H1 (cell line): ENCODE measurements around the gene CCDC13. TPM values are rescaled to one million over a fixed set of nuclear protein-coding genes. Genes with fewer than 3 reads are reported as not detected.

Source experiments
- CTCF ChIA-PET: fragments of 300-600 bp; sonication (Branson Sonifier 250); formaldehyde crosslinking; loops from one replicate; lab custom pipeline; 2021; ENCODE audit not compliant: partially characterized antibody; lab: Charles Lee
- POLR2A ChIA-PET: fragments of 300-600 bp; sonication (Branson Sonifier 250); formaldehyde crosslinking; loops from one replicate; lab custom pipeline; 2021; ENCODE audit warnings: inconsistent platforms; ENCODE audit not compliant: partially characterized antibody; lab: Charles Lee
- DNase-seq, 2 experiments: peaks; one replicate each; pipeline versions ENCODE4 v3.0.0 to v3.0.0-alpha.2; 2010 to 2022; ENCODE audit warnings: low spot score in 2 of 2, low read depth in 1 of 2, mixed read lengths in 1 of 2
- FAIRE-seq: peaks from 2 replicates; lab custom pipeline; 2011; peaks lifted over from hg19 to GRCh38; lab: Jason Lieb, UNC
- H2AFZ ChIP-seq: 2 replicates; pipeline ENCODE4 v1.8.1; 2012; ENCODE audit warnings: low read length, inconsistent platforms
- H2AK5ac ChIP-seq: 2 replicates; pipeline ENCODE4 v1.6.1; 2013; ENCODE audit warnings: low read depth, low read length
- H2BK120ac ChIP-seq: replicated peaks from 2 replicates; pipeline ENCODE3; 2013; ENCODE audit warnings: low read depth, low read length, inconsistent platforms
- H2BK12ac ChIP-seq: 2 replicates; pipeline ENCODE4 v1.6.1; 2013; ENCODE audit warnings: low read depth, low read length
- H2BK15ac ChIP-seq: 2 replicates; pipeline ENCODE4 v1.6.1; 2013; ENCODE audit warnings: low read length
- H2BK20ac ChIP-seq: 2 replicates; pipeline ENCODE4 v1.6.1; 2013; ENCODE audit warnings: low read length
- H2BK5ac ChIP-seq: 2 replicates; pipeline ENCODE4 v1.6.1; 2013; ENCODE audit warnings: low read depth, low read length
- H3K14ac ChIP-seq: 2 replicates; pipeline ENCODE4 v1.6.1; 2013; ENCODE audit warnings: inconsistent platforms; ENCODE audit not compliant: insufficient read length
- H3K18ac ChIP-seq: 2 replicates; pipeline ENCODE4 v1.6.1; 2013; ENCODE audit warnings: low read length; ENCODE audit errors: extremely low read depth
- H3K23ac ChIP-seq: 2 replicates; pipeline ENCODE4 v1.6.1; 2013; ENCODE audit warnings: inconsistent platforms; ENCODE audit not compliant: insufficient read length
- H3K23me2 ChIP-seq: 2 replicates; pipeline ENCODE4 v1.6.1; 2013; ENCODE audit warnings: low read depth, low read length
- H3K27ac ChIP-seq: 2 replicates; pipeline ENCODE4 v1.6.1; 2011; ENCODE audit warnings: low read depth, low read length, inconsistent platforms
- H3K27me3 ChIP-seq, 4 experiments: replicated peaks in 1 of 4; 1 replicate in 1 of 4; 2 replicates in 3 of 4; pipeline versions ENCODE4 v1.6.1 to v1.8.1; 2011 to 2013; ENCODE audit warnings: low read length in 3 of 4, mild to moderate bottlenecking in 3 of 4, inconsistent platforms in 2 of 4, mixed read lengths in 2 of 4, moderate library complexity in 1 of 4; ENCODE audit not compliant: control insufficient read depth in 3 of 4, insufficient read depth in 3 of 4; ENCODE audit errors: extremely low read depth in 1 of 4
- H3K36me3 ChIP-seq, 4 experiments: 2 replicates each; pipeline versions ENCODE4 v1.6.1 to v1.8.1; 2011 to 2013; ENCODE audit warnings: mild to moderate bottlenecking in 4 of 4, low read length in 3 of 4, moderate library complexity in 2 of 4, control low read depth in 1 of 4, inconsistent platforms in 1 of 4; ENCODE audit not compliant: insufficient read depth in 4 of 4, control insufficient read depth in 2 of 4
- H3K4ac ChIP-seq: replicated peaks from 2 replicates; pipeline ENCODE3; 2013; ENCODE audit warnings: low read length, low read depth, mixed read lengths, inconsistent platforms; ENCODE audit not compliant: insufficient read length
- H3K4me1 ChIP-seq, 4 experiments: replicated peaks in 1 of 4; 1 replicate in 1 of 4; 2 replicates in 3 of 4; pipeline versions ENCODE4 v1.6.1 to v1.8.1; 2011 to 2013; ENCODE audit warnings: low read length in 3 of 4, inconsistent platforms in 2 of 4, mixed read lengths in 1 of 4; ENCODE audit not compliant: insufficient read depth in 4 of 4, control insufficient read depth in 3 of 4
- H3K4me2 ChIP-seq, 2 experiments: 2 replicates each; pipeline versions ENCODE4 v1.6.1 to v1.8.1; 2011 to 2013; ENCODE audit warnings: low read depth in 2 of 2, low read length in 2 of 2, control low read depth in 1 of 2, inconsistent platforms in 1 of 2, mild to moderate bottlenecking in 1 of 2; ENCODE audit not compliant: insufficient read depth in 1 of 2
- H3K4me3 ChIP-seq, 4 experiments: fragments of 200-600, 300-600 bp in 1 of 4; sonication (generic), shearing (Covaris generic), sonication (Bioruptor Twin) in 1 of 4; 2 replicates each; pipeline versions ENCODE4 v1.5.1 to v1.8.1; 2011 to 2016; ENCODE audit warnings: low read length in 4 of 4, low read depth in 3 of 4, control low read depth in 2 of 4, inconsistent platforms in 2 of 4, mild to moderate bottlenecking in 2 of 4, mixed read lengths in 1 of 4, moderate library complexity in 1 of 4; ENCODE audit not compliant: insufficient read depth in 2 of 4; ENCODE audit errors: extremely low read depth in 1 of 4
- H3K56ac ChIP-seq: replicated peaks from 2 replicates; pipeline ENCODE3; 2013; ENCODE audit warnings: low read depth, mild to moderate bottlenecking, mixed read lengths, low read length, inconsistent platforms; ENCODE audit not compliant: insufficient read length
- H3K79me1 ChIP-seq: 2 replicates; pipeline ENCODE4 v1.6.1; 2013; ENCODE audit warnings: low read depth, low read length, control low read depth
- H3K79me2 ChIP-seq, 2 experiments: 2 replicates each; pipeline versions ENCODE4 v1.6.1 to v1.8.1; 2012 to 2013; ENCODE audit warnings: low read length in 2 of 2, mild to moderate bottlenecking in 2 of 2, inconsistent platforms in 1 of 2; ENCODE audit not compliant: insufficient read depth in 2 of 2, control insufficient read depth in 1 of 2
- H3K9ac ChIP-seq, 4 experiments: replicated peaks in 1 of 4; 1 replicate in 1 of 4; 2 replicates in 3 of 4; pipeline versions ENCODE4 v1.6.1 to v1.8.1; 2011 to 2013; ENCODE audit warnings: low read depth in 3 of 4, low read length in 3 of 4, control low read depth in 2 of 4, mild to moderate bottlenecking in 2 of 4, moderate library complexity in 2 of 4, inconsistent platforms in 1 of 4; ENCODE audit errors: extremely low read depth in 1 of 4
- H3K9me3 ChIP-seq, 2 experiments: 2 replicates each; pipeline versions ENCODE4 v1.6.1 to v1.8.1; 2012 to 2013; ENCODE audit warnings: mild to moderate bottlenecking in 2 of 2, moderate library complexity in 2 of 2, control low read depth in 1 of 2, inconsistent platforms in 1 of 2, low read depth in 1 of 2, low read length in 1 of 2, mixed read lengths in 1 of 2; ENCODE audit not compliant: insufficient read depth in 2 of 2
- H4K20me1 ChIP-seq, 2 experiments: replicated peaks in 1 of 2; 2 replicates each; pipeline versions ENCODE3 to v1.8.1; 2011 to 2013; ENCODE audit warnings: inconsistent platforms in 2 of 2, low read length in 2 of 2, mild to moderate bottlenecking in 1 of 2; ENCODE audit not compliant: insufficient read depth in 2 of 2, control insufficient read depth in 1 of 2
- H4K5ac ChIP-seq: 2 replicates; pipeline ENCODE4 v1.6.1; 2013; ENCODE audit warnings: low read length, low read depth, mixed read lengths, inconsistent platforms; ENCODE audit not compliant: insufficient read length
- H4K8ac ChIP-seq: 2 replicates; pipeline ENCODE4 v1.8.0; 2013; ENCODE audit warnings: mild to moderate bottlenecking, moderate library complexity, low read length, inconsistent platforms; ENCODE audit not compliant: insufficient read depth; ENCODE audit errors: extremely low read depth
- H4K91ac ChIP-seq: replicated peaks from 2 replicates; pipeline ENCODE3; 2013; ENCODE audit warnings: low read length, mixed read lengths, inconsistent platforms; ENCODE audit not compliant: insufficient read length
- CHD2 ChIP-seq: IDR thresholded peaks from 2 replicates; pipeline ENCODE4 v1.6.1; 2012; ENCODE audit warnings: low read length, improper control_type of control experiment
- EZH2 ChIP-seq: fragments of 200-600 bp; sonication (generic); IDR thresholded peaks from 2 replicates; pipeline ENCODE4 v1.7.1; 2012; ENCODE audit warnings: low read depth, mild to moderate bottlenecking, moderate library complexity, low read length, inconsistent platforms; ENCODE audit not compliant: severe bottlenecking
- KDM1A ChIP-seq: fragments of 200-600, 300-600 bp; sonication (generic); IDR thresholded peaks from 2 replicates; pipeline ENCODE4 v1.7.1; 2016; ENCODE audit warnings: mild to moderate bottlenecking, low read length, borderline replicate concordance
- RFX5 ChIP-seq: IDR thresholded peaks from 2 replicates; pipeline ENCODE4 v1.6.1; 2011; ENCODE audit warnings: low read depth, low read length, improper control_type of control experiment, borderline replicate concordance
- SP4 ChIP-seq: IDR thresholded peaks from 2 replicates; pipeline ENCODE4 v1.6.1; 2012; ENCODE audit warnings: low read length, inconsistent platforms
- SRF ChIP-seq: IDR thresholded peaks from 2 replicates; pipeline ENCODE4 v1.6.1; 2011; ENCODE audit warnings: mild to moderate bottlenecking, low read depth, low read length, moderate library complexity
- ZNF274 ChIP-seq: IDR thresholded peaks from 2 replicates; pipeline ENCODE4 v1.7.0; 2012; ENCODE audit warnings: low read length, borderline replicate concordance; ENCODE audit errors: extremely low read depth
- whole genome bisulfite sequencing, 2 experiments: shearing (Covaris generic) in 1 of 2; methylation state at CpG; one replicate each; pipeline versions ENCODE4 v1.1.6 to v1.1.7; 2013 to 2015; ENCODE audit warnings: low lambda C conversion rate in 2 of 2, mixed read lengths in 2 of 2, inconsistent platforms in 1 of 2, low coverage in 1 of 2, missing lambda C conversion rate in 1 of 2; ENCODE audit not compliant: insufficient replicate concordance in 2 of 2, insufficient coverage in 1 of 2, insufficient read length in 1 of 2; ENCODE audit errors: extremely low coverage in 1 of 2, missing lambda C conversion rate in 1 of 2; 5-methylcytosine and 5-hydroxymethylcytosine counted together
- polyA plus RNA-seq, 7 experiments: library from polyadenylated mRNA; depleted of rRNA in 3 of 7; stranded (reverse) in 5 of 7; unstranded in 2 of 7; fragments of >200 nt in 5 of 7; fragments of 200-250 nt in 2 of 7; gene quantifications; 1 replicate in 5 of 7; 2 replicates in 1 of 7; 4 replicates in 1 of 7; pipeline versions ENCODE4 v1.2.1 to v1.2.3, GENCODE V29; 2011 to 2013; ENCODE audit warnings: missing spikeins in 2 of 7, mixed read lengths in 2 of 7
- total RNA-seq: library from RNA; stranded (reverse); fragmentation: NEBNext Ultra II Directional; extraction: Animal tissue kit (Norgen Biotek cat#: 25700); gene quantifications from 2 replicates; pipeline ENCODE4 v1.2.1, GENCODE V29; 2021
- TF ChIP-seq, protein P1 (sequence below): IDR thresholded peaks from 2 replicates; pipeline ENCODE4 v1.6.1; 2012; ENCODE audit warnings: low read length, inconsistent platforms
- TF ChIP-seq, protein P2 (sequence below), 3 experiments: IDR thresholded peaks; 1 replicate in 2 of 3; 2 replicates in 1 of 3; pipeline versions ENCODE4 v1.5.1 to v1.6.1; 2011; ENCODE audit warnings: low read length in 3 of 3, mild to moderate bottlenecking in 3 of 3, inconsistent platforms in 2 of 3, low read depth in 1 of 3, moderate library complexity in 1 of 3; ENCODE audit not compliant: insufficient read depth in 1 of 3; ENCODE audit errors: control extremely low read depth in 1 of 3

CCDC13 gene
- total and polyA plus RNA-seq, 2 of the 8 experiments (the other 6 are each of a cell fraction or from before 2014, with no cell fraction given) = 0.06 TPM; not detected in 1

DNA sequence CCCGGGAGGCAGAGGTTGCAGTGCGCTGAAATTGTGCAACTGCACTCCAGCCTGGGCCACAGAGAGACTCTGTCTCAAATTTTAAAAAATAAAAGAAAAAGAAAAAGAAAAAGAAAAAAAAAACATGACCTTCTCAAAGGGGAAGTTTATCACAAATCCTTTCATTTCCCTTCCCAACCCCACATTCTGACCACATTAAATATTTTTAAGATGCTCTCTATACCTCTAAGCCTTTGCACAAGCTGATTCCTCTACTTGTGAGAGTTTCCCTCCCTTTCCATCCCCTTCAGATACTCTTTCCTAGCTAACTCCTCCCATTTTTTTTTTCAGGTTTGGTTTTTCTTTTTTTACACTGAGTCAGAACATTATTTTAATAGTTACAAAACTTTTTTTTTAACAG lies 27.2 kb upstream of the CCDC13 start:
- Histone ChIP-seq H3K9me3 (no peaks in the 10 kb centered on the region), H3K4me2 (no peak overlapping the region; a peak in 1 of 4 replicates), H3K4ac (no peak overlapping the region), H3K18ac (no peak overlapping the region), H3K4me3 (no peak overlapping the region), H3K9ac (no peak overlapping the region), H3K56ac (no peak overlapping the region), H3K79me1 (no peaks in the 10 kb centered on the region; the same call in 1 of the 2 replicates), H4K20me1 (no peaks in the 10 kb centered on the region), H3K23ac (no peak overlapping the region), H3K14ac (no peak overlapping the region), H3K27me3 (peaks cover 0 to 6% (median 3%) of the 10 kb centered on the region in 4 experiments; a peak in 3 of 7 replicates), H4K8ac (0 out of 2 replicates have a peak overlapping the region, but pooled peaks have one; percentile 46), H2BK120ac (no peak overlapping the region), H4K5ac (no peak overlapping the region), H2BK5ac (no peak overlapping the region), H2AFZ (no peak overlapping the region), H4K91ac (no peak overlapping the region), H2AK5ac (no peak overlapping the region), H3K23me2 (peaks cover 10% of the 10 kb centered on the region; the same call in 1 of the 2 replicates), H3K79me2 (peaks cover 0 to 53% of the 10 kb centered on the region in 2 experiments; a peak in 3 of 4 replicates), H3K4me1 (peaks cover 0 to 14% (median 3%) of the 10 kb centered on the region in 4 experiments; a peak in 4 of 7 replicates), H2BK12ac (no peak overlapping the region), H2BK20ac (no peak overlapping the region), H3K27ac (no peak overlapping the region), H2BK15ac (no peak overlapping the region), H3K36me3 (no peaks in the 10 kb centered on the region; a peak in 1 of 8 replicates)
- FAIRE-seq (no peak), DNase-seq (no peak)
- POLR2A ChIA-PET = interaction anchor here (0.7 kb wide), 1 partner anchor 17 kb away, joined by 3 read pairs; no protein-coding TSS in a partner anchor
- CTCF ChIA-PET = interaction anchor here (0.6 to 1.8 kb wide), 8 partner anchors 9 to 203 kb away, joined by 3 to 6 read pairs (median 4); no protein-coding TSS in a partner anchor
- 97% methylated on average over 2 of the region's 2 CpGs; no CpG with 5 or more reads in 1 of the 2 experiments for WGBS, 2 experiments
- no peak for TF ChIP-seq RFX5
- TF ChIP-seq CHD2 = no peak
- no peak for TF ChIP-seq EZH2
- no peak for TF ChIP-seq KDM1A
- TF ChIP-seq, protein P1, sequence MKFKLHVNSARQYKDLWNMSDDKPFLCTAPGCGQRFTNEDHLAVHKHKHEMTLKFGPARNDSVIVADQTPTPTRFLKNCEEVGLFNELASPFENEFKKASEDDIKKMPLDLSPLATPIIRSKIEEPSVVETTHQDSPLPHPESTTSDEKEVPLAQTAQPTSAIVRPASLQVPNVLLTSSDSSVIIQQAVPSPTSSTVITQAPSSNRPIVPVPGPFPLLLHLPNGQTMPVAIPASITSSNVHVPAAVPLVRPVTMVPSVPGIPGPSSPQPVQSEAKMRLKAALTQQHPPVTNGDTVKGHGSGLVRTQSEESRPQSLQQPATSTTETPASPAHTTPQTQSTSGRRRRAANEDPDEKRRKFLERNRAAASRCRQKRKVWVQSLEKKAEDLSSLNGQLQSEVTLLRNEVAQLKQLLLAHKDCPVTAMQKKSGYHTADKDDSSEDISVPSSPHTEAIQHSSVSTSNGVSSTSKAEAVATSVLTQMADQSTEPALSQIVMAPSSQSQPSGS = no peak
- TF ChIP-seq, protein P2, sequence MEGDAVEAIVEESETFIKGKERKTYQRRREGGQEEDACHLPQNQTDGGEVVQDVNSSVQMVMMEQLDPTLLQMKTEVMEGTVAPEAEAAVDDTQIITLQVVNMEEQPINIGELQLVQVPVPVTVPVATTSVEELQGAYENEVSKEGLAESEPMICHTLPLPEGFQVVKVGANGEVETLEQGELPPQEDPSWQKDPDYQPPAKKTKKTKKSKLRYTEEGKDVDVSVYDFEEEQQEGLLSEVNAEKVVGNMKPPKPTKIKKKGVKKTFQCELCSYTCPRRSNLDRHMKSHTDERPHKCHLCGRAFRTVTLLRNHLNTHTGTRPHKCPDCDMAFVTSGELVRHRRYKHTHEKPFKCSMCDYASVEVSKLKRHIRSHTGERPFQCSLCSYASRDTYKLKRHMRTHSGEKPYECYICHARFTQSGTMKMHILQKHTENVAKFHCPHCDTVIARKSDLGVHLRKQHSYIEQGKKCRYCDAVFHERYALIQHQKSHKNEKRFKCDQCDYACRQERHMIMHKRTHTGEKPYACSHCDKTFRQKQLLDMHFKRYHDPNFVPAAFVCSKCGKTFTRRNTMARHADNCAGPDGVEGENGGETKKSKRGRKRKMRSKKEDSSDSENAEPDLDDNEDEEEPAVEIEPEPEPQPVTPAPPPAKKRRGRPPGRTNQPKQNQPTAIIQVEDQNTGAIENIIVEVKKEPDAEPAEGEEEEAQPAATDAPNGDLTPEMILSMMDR (IDR thresholded peaks at IDR 0.05; ENCODE audit: control extremely low read depth in 1 of 3, insufficient read depth in 1 of 3, low read depth in 1 of 3, low read length in 3 of 3) = no peak
- no peak for TF ChIP-seq SP4
- TF ChIP-seq SRF = no peak
- no peak for TF ChIP-seq ZNF274
